ENCODE measurements around the gene ZNF346. TPM values are rescaled to one million over a fixed set of nuclear protein-coding genes. Genes with fewer than 3 reads are reported as not detected.
A peak's percentile ranks its signal among the peaks of the same experiment; 100 is the strongest.

The ZNF346 gene
- total and polyA plus RNA-seq, 2 of the 13 experiments (the other 11 are each of a cell fraction or from before 2014, with no cell fraction given) = 8.6 to 19.4 TPM

DNA sequence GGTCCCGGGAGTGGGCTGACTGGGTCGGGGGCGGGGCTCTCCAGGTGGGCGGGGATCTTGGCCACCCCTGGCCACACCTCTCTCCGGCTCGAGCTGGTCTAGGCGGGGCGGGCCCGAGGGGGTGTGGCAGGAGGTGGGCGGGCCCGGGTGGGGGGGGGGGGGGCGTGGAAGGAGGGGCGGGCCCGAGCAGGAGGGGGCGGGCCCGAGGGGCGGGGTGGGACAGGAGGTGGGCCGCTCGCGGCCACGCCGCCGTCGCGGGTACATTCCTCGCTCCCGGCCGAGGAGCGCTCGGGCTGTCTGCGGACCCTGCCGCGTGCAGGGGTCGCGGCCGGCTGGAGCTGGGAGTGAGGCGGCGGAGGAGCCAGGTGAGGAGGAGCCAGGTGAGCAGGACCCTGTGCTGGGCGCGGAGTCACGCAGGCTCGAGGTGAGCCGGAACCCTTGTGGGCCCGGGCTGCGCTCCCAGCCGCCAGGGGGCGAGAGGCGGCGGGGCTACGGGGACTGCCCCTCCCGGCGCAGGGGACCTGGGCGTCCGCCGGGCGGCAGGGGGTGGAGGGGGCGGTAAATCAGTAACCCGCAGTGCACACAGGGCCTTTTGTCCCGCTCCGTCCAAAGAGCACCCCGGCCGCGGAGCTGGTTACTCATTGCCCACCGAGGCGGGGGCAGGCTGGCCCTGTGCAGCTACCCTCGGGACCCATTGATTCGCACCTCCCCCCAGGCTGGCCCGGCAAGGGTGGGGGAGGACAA lies 64.3 kb downstream of the ZNF346 start, which contains the start of gene FGFR4 (continued):
- TF ChIP-seq, protein P1, sequence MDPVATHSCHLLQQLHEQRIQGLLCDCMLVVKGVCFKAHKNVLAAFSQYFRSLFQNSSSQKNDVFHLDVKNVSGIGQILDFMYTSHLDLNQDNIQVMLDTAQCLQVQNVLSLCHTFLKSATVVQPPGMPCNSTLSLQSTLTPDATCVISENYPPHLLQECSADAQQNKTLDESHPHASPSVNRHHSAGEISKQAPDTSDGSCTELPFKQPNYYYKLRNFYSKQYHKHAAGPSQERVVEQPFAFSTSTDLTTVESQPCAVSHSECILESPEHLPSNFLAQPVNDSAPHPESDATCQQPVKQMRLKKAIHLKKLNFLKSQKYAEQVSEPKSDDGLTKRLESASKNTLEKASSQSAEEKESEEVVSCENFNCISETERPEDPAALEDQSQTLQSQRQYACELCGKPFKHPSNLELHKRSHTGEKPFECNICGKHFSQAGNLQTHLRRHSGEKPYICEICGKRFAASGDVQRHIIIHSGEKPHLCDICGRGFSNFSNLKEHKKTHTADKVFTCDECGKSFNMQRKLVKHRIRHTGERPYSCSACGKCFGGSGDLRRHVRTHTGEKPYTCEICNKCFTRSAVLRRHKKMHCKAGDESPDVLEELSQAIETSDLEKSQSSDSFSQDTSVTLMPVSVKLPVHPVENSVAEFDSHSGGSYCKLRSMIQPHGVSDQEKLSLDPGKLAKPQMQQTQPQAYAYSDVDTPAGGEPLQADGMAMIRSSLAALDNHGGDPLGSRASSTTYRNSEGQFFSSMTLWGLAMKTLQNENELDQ (CRISPR knock-in tag; IDR thresholded peaks at IDR 0.05; ENCODE audit: borderline replicate concordance) = peak; percentile 84; the same call in 1 of the 2 replicates
- peak; percentile 71; the same call in 1 of the 2 replicates for TF ChIP-seq TP53 (CRISPR knock-in tag; conservative IDR thresholded peaks at IDR 0.05)
- no peak; the same call in 1 of the 2 replicates for TF ChIP-seq ZNF136 (CRISPR knock-in tag; IDR thresholded peaks at IDR 0.05; ENCODE audit: low read depth)
- TF ChIP-seq SPEN (CRISPR knock-in tag; IDR thresholded peaks at IDR 0.05; ENCODE audit: low read depth) = peak; percentile 44; the same call in 1 of the 2 replicates
- TF ChIP-seq ZC3H13 (CRISPR knock-in tag; IDR thresholded peaks at IDR 0.05) = peak; percentile 80; the same call in 1 of the 2 replicates
- TF ChIP-seq SIN3A (IDR thresholded peaks at IDR 0.05; ENCODE audit: borderline replicate concordance, low read depth, low read length) = peak; percentile 65; the same call in 1 of the 2 replicates
- TF ChIP-seq ZNF615 (CRISPR knock-in tag; IDR thresholded peaks at IDR 0.05; ENCODE audit: borderline replicate concordance) = no peak
- peak; percentile 87 for TF ChIP-seq SSRP1 (CRISPR knock-in tag; IDR thresholded peaks at IDR 0.05)
- no peak for TF ChIP-seq ZNF577 (CRISPR knock-in tag; IDR thresholded peaks at IDR 0.05; ENCODE audit: borderline replicate concordance, low read depth)
- no peak for TF ChIP-seq SMAD1 (CRISPR knock-in tag; IDR thresholded peaks at IDR 0.05; ENCODE audit: borderline replicate concordance, low read depth)
- peak; percentile 80; the same call in 1 of the 2 replicates for TF ChIP-seq ZNF747 (CRISPR knock-in tag; IDR thresholded peaks at IDR 0.05; ENCODE audit: borderline replicate concordance)
- no peak for TF ChIP-seq ZNF101 (CRISPR knock-in tag; IDR thresholded peaks at IDR 0.05; ENCODE audit: borderline replicate concordance, low read depth)
- TF ChIP-seq, protein P2, sequence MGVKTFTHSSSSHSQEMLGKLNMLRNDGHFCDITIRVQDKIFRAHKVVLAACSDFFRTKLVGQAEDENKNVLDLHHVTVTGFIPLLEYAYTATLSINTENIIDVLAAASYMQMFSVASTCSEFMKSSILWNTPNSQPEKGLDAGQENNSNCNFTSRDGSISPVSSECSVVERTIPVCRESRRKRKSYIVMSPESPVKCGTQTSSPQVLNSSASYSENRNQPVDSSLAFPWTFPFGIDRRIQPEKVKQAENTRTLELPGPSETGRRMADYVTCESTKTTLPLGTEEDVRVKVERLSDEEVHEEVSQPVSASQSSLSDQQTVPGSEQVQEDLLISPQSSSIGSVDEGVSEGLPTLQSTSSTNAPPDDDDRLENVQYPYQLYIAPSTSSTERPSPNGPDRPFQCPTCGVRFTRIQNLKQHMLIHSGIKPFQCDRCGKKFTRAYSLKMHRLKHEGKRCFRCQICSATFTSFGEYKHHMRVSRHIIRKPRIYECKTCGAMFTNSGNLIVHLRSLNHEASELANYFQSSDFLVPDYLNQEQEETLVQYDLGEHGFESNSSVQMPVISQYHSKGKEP (CRISPR knock-in tag; IDR thresholded peaks at IDR 0.05) = peak; percentile 53; the same call in 1 of the 2 replicates
- TF ChIP-seq MTF2 (CRISPR knock-in tag; IDR thresholded peaks at IDR 0.05; ENCODE audit: borderline replicate concordance) = no peak
- TF ChIP-seq RFX3 (CRISPR knock-in tag; IDR thresholded peaks at IDR 0.05) = no peak
- TF ChIP-seq TCF12 (IDR thresholded peaks at IDR 0.05) = no peak
- TF ChIP-seq TCF12 (CRISPR knock-in tag; IDR thresholded peaks at IDR 0.05) = peak; percentile 96
- TF ChIP-seq NFYB (CRISPR knock-in tag; IDR thresholded peaks at IDR 0.05) = no peak; the same call in 1 of the 2 replicates
- TF ChIP-seq SIX1 (CRISPR knock-in tag; IDR thresholded peaks at IDR 0.05; ENCODE audit: borderline replicate concordance) = no peak
- TF ChIP-seq ZSCAN21 (CRISPR knock-in tag; IDR thresholded peaks at IDR 0.05; ENCODE audit: borderline replicate concordance) = peak; percentile 80; the same call in 1 of the 2 replicates
- TF ChIP-seq MTA3 (CRISPR knock-in tag; IDR thresholded peaks at IDR 0.05) = no peak
- TF ChIP-seq, protein P3, sequence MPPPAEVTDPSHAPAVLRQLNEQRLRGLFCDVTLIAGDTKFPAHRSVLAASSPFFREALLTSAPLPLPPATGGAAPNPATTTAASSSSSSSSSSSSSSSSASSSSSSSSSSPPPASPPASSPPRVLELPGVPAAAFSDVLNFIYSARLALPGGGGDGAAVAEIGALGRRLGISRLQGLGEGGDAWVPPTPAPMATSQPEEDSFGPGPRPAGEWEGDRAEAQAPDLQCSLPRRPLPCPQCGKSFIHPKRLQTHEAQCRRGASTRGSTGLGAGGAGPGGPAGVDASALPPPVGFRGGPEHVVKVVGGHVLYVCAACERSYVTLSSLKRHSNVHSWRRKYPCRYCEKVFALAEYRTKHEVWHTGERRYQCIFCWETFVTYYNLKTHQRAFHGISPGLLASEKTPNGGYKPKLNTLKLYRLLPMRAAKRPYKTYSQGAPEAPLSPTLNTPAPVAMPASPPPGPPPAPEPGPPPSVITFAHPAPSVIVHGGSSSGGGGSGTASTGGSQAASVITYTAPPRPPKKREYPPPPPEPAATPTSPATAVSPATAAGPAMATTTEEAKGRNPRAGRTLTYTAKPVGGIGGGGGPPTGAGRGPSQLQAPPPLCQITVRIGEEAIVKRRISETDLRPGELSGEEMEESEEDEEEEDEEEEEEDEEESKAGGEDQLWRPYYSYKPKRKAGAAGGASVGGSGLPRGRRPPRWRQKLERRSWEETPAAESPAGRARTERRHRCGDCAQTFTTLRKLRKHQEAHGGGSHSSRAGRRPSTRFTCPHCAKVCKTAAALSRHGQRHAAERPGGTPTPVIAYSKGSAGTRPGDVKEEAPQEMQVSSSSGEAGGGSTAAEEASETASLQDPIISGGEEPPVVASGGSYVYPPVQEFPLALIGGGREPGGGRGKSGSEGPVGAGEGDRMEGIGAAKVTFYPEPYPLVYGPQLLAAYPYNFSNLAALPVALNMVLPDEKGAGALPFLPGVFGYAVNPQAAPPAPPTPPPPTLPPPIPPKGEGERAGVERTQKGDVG (CRISPR knock-in tag; IDR thresholded peaks at IDR 0.05; ENCODE audit: borderline replicate concordance) = peak; percentile 89; the same call in 1 of the 2 replicates
